Loucy (cell line): Measurements from ENCODE around the gene SCARF1.

ENCODE experiments used
- H2AFZ ChIP-seq: fragments of 200-600 bp; sonication (generic); 2 replicates; pipeline ENCODE4 v1.6.0; 2016; ENCODE audit warnings: antibody characterized with exemption, mild to moderate bottlenecking, low read length, moderate library complexity
- H3F3A ChIP-seq: fragments of 200-600 bp; 2 replicates; pipeline ENCODE4 v1.6.0; 2016; ENCODE audit warnings: antibody characterized with exemption, low read depth, mild to moderate bottlenecking
- H3K27me3 ChIP-seq: fragments of 200-600 bp; sonication (generic); 2 replicates; pipeline ENCODE4 v1.6.1; 2014; ENCODE audit warnings: low read length, mild to moderate bottlenecking; ENCODE audit not compliant: insufficient read depth, poor library complexity, severe bottlenecking
- H3K36me3 ChIP-seq: fragments of 200-600 bp; sonication (generic); 2 replicates; pipeline ENCODE4 v1.6.1; 2016; ENCODE audit warnings: low read length; ENCODE audit not compliant: insufficient read depth
- H3K4me1 ChIP-seq: fragments of 200-600 bp; sonication (generic); 2 replicates; pipeline ENCODE4 v1.5.1; 2014; ENCODE audit warnings: low read length, mild to moderate bottlenecking; ENCODE audit not compliant: insufficient read depth, poor library complexity, severe bottlenecking
- H3K4me2 ChIP-seq: fragments of 200-600 bp; sonication (generic); 2 replicates; pipeline ENCODE4 v1.6.0; 2014; ENCODE audit warnings: antibody characterized with exemption, low read length, low read depth, mild to moderate bottlenecking; ENCODE audit not compliant: poor library complexity, severe bottlenecking
- H3K4me3 ChIP-seq: fragments of 200-600 bp; sonication (generic); 2 replicates; pipeline ENCODE4 v1.5.1; 2014; ENCODE audit warnings: low read length, mild to moderate bottlenecking, mixed read lengths; ENCODE audit not compliant: poor library complexity, severe bottlenecking
- H3K79me2 ChIP-seq: fragments of 200-600 bp; sonication (generic); 2 replicates; pipeline ENCODE4 v1.6.1; 2014; ENCODE audit warnings: low read length; ENCODE audit not compliant: insufficient read depth
- H3K9ac ChIP-seq: fragments of 200-600 bp; sonication (generic); 2 replicates; pipeline ENCODE4 v1.6.0; 2014; ENCODE audit warnings: mild to moderate bottlenecking, low read depth, low read length, moderate library complexity; ENCODE audit not compliant: poor library complexity, severe bottlenecking
- H3K9me2 ChIP-seq: fragments of 200-600 bp; sonication (generic); replicated peaks from 2 replicates; pipeline ENCODE4 v1.6.1; 2016; ENCODE audit warnings: low read depth, low read length, mixed read lengths
- H3K9me3 ChIP-seq: fragments of 200-600 bp; sonication (generic); 2 replicates; pipeline ENCODE4 v1.6.1; 2014; ENCODE audit warnings: mild to moderate bottlenecking, antibody characterized with exemption, low read length, low read depth; ENCODE audit not compliant: insufficient read depth
- H4K20me1 ChIP-seq: fragments of 200-600 bp; sonication (generic); 2 replicates; pipeline ENCODE4 v1.6.0; 2014; ENCODE audit warnings: antibody characterized with exemption, low read length, mild to moderate bottlenecking; ENCODE audit not compliant: insufficient read depth, poor library complexity, severe bottlenecking
- EZH2phosphoT487 ChIP-seq: fragments of 200-600 bp; IDR thresholded peaks from 2 replicates; pipeline ENCODE4 v1.6.1; 2018; ENCODE audit warnings: antibody characterized with exemption, mild to moderate bottlenecking, moderate library complexity, borderline replicate concordance
- TF ChIP-seq, protein P1 (sequence below): fragments of 200-600 bp; sonication (generic); conservative IDR thresholded peaks from 2 replicates; pipeline ENCODE4 v1.5.1; 2014; ENCODE audit warnings: mild to moderate bottlenecking, antibody characterized with exemption, low read length

The SCARF1 gene

DNA sequence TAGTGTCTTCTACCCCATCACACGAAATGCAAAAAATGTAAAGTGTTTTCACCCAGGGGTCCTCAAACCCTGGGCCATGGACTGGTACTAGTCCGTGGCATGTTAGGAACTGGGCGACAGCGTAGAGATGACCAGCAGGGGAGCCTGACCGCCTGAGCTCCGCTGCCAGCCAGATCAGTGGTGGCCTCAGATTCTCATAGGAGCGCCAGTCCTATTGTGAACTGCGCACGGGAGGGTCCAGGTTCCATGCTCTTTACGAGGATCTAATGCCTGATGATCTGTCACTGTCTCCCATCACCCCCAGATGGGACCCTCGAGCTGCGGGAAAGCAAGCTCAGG is 4.5 kb downstream of the SCARF1 start:
- H3K4me2 ChIP-seq, result no peak overlapping the region
- no peaks in the 10 kb centered on the region for H3K9me2 ChIP-seq
- H3K4me1 ChIP-seq, result peaks cover 21% of the 10 kb centered on the region
- TF ChIP-seq, protein P1, sequence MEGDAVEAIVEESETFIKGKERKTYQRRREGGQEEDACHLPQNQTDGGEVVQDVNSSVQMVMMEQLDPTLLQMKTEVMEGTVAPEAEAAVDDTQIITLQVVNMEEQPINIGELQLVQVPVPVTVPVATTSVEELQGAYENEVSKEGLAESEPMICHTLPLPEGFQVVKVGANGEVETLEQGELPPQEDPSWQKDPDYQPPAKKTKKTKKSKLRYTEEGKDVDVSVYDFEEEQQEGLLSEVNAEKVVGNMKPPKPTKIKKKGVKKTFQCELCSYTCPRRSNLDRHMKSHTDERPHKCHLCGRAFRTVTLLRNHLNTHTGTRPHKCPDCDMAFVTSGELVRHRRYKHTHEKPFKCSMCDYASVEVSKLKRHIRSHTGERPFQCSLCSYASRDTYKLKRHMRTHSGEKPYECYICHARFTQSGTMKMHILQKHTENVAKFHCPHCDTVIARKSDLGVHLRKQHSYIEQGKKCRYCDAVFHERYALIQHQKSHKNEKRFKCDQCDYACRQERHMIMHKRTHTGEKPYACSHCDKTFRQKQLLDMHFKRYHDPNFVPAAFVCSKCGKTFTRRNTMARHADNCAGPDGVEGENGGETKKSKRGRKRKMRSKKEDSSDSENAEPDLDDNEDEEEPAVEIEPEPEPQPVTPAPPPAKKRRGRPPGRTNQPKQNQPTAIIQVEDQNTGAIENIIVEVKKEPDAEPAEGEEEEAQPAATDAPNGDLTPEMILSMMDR, result no peak
- TF ChIP-seq EZH2phosphoT487, result no peak
- H3K4me3 ChIP-seq, result no peak overlapping the region
- no peaks in the 10 kb centered on the region for H3K27me3 ChIP-seq
- peaks cover 8% of the 10 kb centered on the region for H4K20me1 ChIP-seq
- H3K9ac ChIP-seq, result no peak overlapping the region
- H3K79me2 ChIP-seq, result peaks cover 21% of the 10 kb centered on the region
- no peaks in the 10 kb centered on the region for H3F3A ChIP-seq
- no peak overlapping the region for H2AFZ ChIP-seq
- H3K9me3 ChIP-seq, result no peaks in the 10 kb centered on the region
- H3K36me3 ChIP-seq, result no peaks in the 10 kb centered on the region

DNA sequence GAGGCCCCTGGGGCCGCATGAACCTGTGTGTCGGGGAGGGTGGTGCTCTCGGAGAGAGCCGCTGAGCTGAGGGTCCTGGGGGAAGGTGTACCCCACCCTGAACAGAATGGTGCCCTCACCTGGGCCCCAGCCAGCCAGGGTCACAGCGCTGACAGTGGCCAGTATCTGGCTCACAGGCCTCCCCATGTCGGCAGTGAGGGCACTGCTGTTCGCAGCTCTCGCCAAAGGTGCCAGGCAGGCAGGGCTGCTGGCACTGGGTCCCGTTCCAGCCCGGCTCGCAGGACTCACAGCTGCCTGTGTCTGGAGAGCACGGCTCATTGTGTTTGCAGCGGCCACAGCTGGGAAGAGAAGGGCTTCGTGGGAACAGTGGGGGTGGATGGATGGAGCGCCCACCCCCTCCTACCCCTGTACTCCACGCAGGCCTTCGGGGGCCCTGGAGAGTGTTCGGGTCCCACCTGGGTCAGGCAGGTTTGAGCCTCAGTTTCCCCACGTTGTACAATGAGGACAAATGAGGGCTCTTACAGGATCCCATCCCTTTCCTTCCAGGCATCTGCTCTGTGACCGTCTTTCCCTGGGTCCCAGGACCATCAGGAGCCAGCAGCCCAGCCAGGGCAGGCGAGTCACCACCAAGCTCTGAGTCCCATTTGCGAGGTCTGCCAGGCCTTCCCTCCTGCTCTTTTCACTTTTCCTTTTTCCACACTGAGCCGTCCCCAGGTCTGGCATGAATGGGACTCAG is 5.0 kb downstream of the SCARF1 start:
- no peak overlapping the region for H3K4me2 ChIP-seq
- peaks cover 16% of the 10 kb centered on the region for H3K4me1 ChIP-seq
- H3K9ac ChIP-seq, result no peak overlapping the region
- H3K4me3 ChIP-seq, result no peak overlapping the region
- peaks cover 8% of the 10 kb centered on the region for H4K20me1 ChIP-seq
- no peaks in the 10 kb centered on the region for H3K36me3 ChIP-seq
- no peaks in the 10 kb centered on the region for H3K27me3 ChIP-seq
- H3K79me2 ChIP-seq, result peaks cover 20% of the 10 kb centered on the region
- no peaks in the 10 kb centered on the region for H3K9me3 ChIP-seq
- H3F3A ChIP-seq, result no peaks in the 10 kb centered on the region
- TF ChIP-seq, protein P1, result no peak
- no peak for TF ChIP-seq EZH2phosphoT487
- no peaks in the 10 kb centered on the region for H3K9me2 ChIP-seq
- no peak overlapping the region for H2AFZ ChIP-seq

DNA sequence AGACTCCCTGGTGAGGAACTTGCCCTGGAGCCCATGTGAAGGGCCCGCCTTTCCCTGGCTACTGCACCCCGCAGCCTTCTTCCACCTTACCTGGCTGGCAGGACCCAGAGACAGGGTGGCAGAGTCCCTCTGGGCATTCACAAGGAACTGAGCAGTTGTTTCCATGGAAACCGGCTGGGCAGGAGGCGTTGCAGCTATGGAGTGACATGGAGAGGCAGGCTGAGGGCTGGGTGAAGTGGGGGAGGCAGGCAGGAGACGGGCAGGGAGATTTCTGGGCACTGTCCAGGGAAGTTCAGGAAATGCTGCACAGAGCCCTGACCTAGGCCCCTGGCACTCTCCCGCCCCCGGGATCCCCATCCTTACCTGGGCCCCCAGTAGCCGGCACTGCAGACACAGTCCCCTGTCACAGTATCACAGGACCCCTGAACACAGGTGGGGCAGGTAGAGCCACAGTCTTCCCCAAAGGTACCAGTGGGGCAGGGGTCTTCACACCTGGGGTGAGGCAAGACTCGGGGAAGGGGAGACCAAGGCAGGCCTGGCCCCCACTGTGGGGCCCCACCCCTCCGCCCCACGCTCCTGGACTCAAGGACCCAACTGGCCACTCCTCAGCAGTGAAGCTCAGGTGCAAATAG is 5.9 kb downstream of the SCARF1 start:
- H3K4me1 ChIP-seq, result peaks cover 8% of the 10 kb centered on the region

More for the DNA sequence above, 5.9 kb downstream of the SCARF1 start:
- Histone ChIP-seq H3K4me3 (no peak overlapping the region), H3K4me2 (no peak overlapping the region), H2AFZ (no peak overlapping the region), H3K9me2 (no peaks in the 10 kb centered on the region), H3K9ac (no peak overlapping the region), H4K20me1 (peaks cover 8% of the 10 kb centered on the region), H3F3A (no peaks in the 10 kb centered on the region), H3K79me2 (peaks cover 12% of the 10 kb centered on the region), H3K9me3 (no peaks in the 10 kb centered on the region), H3K36me3 (no peaks in the 10 kb centered on the region), H3K27me3 (no peaks in the 10 kb centered on the region)
- TF ChIP-seq, protein P1, result no peak
- TF ChIP-seq EZH2phosphoT487, result no peak
